BJ (cell line): ENCODE data around the gene FGGY. TPM values are rescaled to one million over a fixed set of nuclear protein-coding genes. Genes with fewer than 3 reads are reported as not detected.
"Not testable (repeated sequence)": the region's sequence is repeated elsewhere in the genome, so short reads cannot be mapped to it uniquely, and the experiment has no call there.

Experiments used
- CTCF ChIA-PET: fragments of 350-600 bp; formaldehyde crosslinking; extraction: SDS; loops from one replicate; lab custom pipeline; 2021; ENCODE audit warnings: antibody characterized with exemption, inconsistent platforms; lab: Yijun Ruan, JAX
- POLR2A ChIA-PET: fragments of 300-600 bp; sonication (Branson Sonifier 250); formaldehyde crosslinking; extraction: SDS; loops from one replicate; lab custom pipeline; 2021; ENCODE audit warnings: antibody characterized with exemption; lab: Charles Lee
- DNase-seq: peaks from one replicate; pipeline ENCODE4 v3.0.0-alpha.2; 2011; ENCODE audit warnings: low read depth
- H3K27me3 ChIP-seq: 2 replicates; pipeline ENCODE4 v1.6.0; 2011; ENCODE audit warnings: low read length; ENCODE audit not compliant: control insufficient read depth, insufficient read depth
- H3K36me3 ChIP-seq: 2 replicates; pipeline ENCODE4 v1.5.1; 2011; ENCODE audit warnings: low read length; ENCODE audit not compliant: control insufficient read depth, insufficient read depth
- H3K4me3 ChIP-seq: 2 replicates; pipeline ENCODE4 v1.5.1; 2011; ENCODE audit warnings: low read depth, mild to moderate bottlenecking, control low read depth, low read length
- polyA plus RNA-seq: library from polyadenylated mRNA; depleted of rRNA; stranded (reverse); fragments of >200 nt; gene quantifications from 2 replicates; pipeline ENCODE4 v1.2.3, GENCODE V29; 2011
- TF ChIP-seq, protein P1 (sequence below): IDR thresholded peaks from 2 replicates; pipeline ENCODE4 v1.5.1; 2011; ENCODE audit warnings: low read depth, mild to moderate bottlenecking, control low read depth, inconsistent platforms, low read length, moderate library complexity; ENCODE audit not compliant: insufficient read depth

Gene FGGY
- polyA plus RNA-seq, 1 experiment: 9.9 TPM

DNA sequence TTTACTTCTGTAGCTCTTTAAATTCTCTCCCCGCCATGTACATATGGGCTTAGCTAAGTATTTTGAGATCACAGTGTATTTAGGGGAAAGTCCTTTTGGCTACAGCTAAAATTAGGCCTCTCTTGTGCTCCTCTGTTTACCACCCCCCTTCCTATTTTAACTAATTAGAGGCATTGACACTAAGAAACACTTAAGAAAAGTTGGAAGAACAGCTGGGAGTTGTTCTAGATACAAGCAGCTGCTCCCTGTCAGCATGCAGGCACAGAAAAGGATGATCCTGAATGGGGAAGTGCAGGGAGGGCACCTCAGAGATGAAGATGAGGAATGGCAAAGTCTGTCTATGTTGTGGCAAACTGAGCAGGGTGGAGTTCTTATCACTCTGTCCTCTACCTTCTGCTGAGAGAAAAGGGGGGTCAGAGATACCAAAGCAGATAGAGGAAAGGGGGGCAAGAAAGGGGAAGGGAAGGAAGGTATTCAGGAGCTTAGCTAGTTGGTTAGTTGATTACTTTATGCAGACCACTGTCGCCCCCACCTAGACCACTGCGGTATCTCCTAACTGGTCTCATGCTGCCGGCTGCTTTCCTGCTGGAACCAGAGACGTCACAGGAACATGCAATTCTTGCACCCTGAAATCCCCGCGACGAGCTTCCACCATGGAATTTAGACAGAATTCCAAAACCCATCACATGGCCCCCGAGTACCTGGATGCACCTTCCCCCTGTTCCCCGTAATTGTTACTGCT, 435.5 kb downstream of the FGGY start:
- no peak overlapping the region for H3K4me3 ChIP-seq
- POLR2A ChIA-PET: no interaction called here
- CTCF ChIA-PET: interaction anchor here (0.7 to 3.0 kb wide), 5 partner anchors 14 to 29 kb away, joined by 3 to 13 read pairs (median 5); no protein-coding TSS in a partner anchor
- TF ChIP-seq, protein P1, sequence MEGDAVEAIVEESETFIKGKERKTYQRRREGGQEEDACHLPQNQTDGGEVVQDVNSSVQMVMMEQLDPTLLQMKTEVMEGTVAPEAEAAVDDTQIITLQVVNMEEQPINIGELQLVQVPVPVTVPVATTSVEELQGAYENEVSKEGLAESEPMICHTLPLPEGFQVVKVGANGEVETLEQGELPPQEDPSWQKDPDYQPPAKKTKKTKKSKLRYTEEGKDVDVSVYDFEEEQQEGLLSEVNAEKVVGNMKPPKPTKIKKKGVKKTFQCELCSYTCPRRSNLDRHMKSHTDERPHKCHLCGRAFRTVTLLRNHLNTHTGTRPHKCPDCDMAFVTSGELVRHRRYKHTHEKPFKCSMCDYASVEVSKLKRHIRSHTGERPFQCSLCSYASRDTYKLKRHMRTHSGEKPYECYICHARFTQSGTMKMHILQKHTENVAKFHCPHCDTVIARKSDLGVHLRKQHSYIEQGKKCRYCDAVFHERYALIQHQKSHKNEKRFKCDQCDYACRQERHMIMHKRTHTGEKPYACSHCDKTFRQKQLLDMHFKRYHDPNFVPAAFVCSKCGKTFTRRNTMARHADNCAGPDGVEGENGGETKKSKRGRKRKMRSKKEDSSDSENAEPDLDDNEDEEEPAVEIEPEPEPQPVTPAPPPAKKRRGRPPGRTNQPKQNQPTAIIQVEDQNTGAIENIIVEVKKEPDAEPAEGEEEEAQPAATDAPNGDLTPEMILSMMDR: no peak
- DNase-seq: no peak
- no peaks in the 10 kb centered on the region for H3K36me3 ChIP-seq
- H3K27me3 ChIP-seq: no peaks in the 10 kb centered on the region

DNA sequence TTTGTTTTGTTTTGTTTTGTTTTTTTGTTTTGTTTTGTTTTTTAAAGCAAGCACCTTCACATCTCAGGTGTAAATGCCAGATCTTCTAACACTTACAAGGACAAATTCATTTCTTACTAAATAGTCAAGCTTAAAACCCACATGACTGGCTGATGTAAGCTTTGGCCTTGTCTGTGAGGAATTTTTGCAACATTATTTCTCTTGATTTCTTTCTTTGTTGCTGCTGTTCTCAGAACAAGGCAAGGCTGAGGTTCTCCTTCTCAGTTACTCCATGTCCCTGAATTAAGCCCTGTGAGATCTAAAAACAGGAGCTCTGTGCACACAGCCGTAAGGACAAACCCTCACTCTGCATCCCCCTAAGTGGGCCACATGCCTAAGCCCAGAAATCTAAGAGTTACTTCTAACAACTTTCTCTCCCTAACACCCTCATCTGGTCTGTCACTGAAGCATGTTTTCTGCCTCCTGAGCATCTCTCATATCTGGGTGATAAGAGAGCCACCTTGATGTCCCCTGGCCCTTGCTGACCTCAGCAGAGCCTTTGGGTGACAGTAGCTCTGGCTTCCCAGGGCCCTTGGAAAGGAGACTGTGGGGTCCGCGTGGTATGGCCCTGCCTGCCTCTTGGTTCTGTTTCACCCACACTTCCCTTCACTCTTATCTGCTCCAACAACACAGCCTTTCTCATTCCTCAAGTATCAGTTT, 436.7 kb downstream of the FGGY start:
- ChIA-PET CTCF (interaction anchor here (1.8 kb wide), 1 partner anchor 26 kb away, joined by 4 read pairs; no protein-coding TSS in a partner anchor), POLR2A (no interaction called here)
- TF ChIP-seq, protein P1: no peak
- Histone ChIP-seq H3K36me3 (no peaks in the 10 kb centered on the region), H3K27me3 (no peaks in the 10 kb centered on the region), H3K4me3 (no peak overlapping the region)
- no peak for DNase-seq

DNA sequence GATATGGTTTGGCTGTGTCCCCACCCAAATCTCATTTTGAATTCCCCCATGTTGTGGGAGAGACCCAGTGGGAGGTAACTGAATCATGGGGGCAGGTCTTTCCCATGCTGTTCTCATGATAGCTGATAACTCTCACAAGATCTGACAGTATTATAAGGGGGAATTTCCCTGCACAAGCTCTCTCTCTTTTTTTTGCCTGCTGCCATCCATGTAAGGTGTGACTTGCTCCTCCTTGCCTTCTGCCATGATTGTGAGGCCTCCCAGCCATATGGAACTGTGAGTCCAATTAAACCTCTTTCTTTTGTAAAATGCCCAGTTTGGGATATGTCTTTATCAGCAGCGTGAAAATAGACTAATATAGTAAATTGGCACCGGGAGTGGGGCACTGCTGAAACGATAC, 439.0 kb downstream of the FGGY start:
- H3K4me3 ChIP-seq, POLR2A ChIA-PET, H3K36me3 ChIP-seq, DNase-seq, H3K27me3 ChIP-seq: not testable (repeated sequence)
- CTCF ChIA-PET: interaction anchor here (0.9 kb wide), 1 partner anchor 13 kb away, joined by 5 read pairs; no protein-coding TSS in a partner anchor

DNA sequence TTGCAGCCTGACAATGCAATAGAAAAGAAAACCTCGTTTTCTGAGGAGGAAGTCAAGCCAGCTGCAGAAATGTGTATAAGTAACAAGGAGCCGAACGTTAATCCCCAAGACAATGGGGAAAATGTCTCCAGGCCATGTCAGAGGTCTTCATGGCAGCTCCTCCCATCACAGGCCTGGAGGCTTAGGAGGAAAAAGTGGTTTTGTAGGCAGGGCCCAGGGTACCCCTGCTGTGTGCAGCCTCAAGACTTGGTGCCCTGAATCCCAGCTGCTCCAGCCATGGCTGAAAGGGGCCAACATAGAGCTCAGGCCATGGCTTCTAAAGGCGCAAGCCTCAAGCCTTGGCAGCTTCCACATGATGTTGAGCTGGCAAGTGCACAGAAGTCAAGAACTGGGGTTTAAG, 439.9 kb downstream of the FGGY start:
- TF ChIP-seq, protein P1: no peak
- Histone ChIP-seq H3K27me3 (no peaks in the 10 kb centered on the region), H3K36me3 (no peaks in the 10 kb centered on the region), H3K4me3 (no peak overlapping the region)
- CTCF ChIA-PET: interaction anchor here (0.9 to 1.3 kb wide), 2 partner anchors 32 to 47 kb away, joined by 3 read pairs; no protein-coding TSS in a partner anchor
- no peak for DNase-seq
- POLR2A ChIA-PET: no interaction called here

DNA sequence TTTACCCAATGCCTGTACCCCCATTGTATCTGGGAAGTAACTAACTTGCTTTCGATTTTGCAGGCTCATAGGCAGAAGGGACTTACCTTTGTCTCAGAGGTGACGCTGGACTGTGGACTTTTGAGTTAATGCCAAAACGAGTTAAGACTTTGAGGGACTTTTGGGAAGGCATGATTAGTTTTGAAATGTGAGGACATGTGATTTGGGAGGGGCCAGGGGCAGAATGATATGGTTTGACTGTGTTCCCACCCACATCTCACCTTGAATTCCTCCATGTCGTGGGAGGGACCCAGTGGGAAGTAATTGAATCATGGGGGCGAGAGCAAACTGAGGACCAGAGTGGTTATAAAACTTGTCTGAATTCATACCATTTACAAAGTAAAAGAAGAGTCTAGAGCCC, 440.7 kb downstream of the FGGY start:
- TF ChIP-seq, protein P1: no peak
- DNase-seq: no peak
- H3K4me3 ChIP-seq: no peak overlapping the region
- no peaks in the 10 kb centered on the region for H3K27me3 ChIP-seq
- ChIA-PET CTCF (interaction anchor here (1.3 to 2.4 kb wide), 3 partner anchors 14 to 22 kb away, joined by 3 to 7 read pairs (median 6); no protein-coding TSS in a partner anchor), POLR2A (no interaction called here)
- H3K36me3 ChIP-seq: no peaks in the 10 kb centered on the region
